HTR-8/SVneo (cell line): ENCODE results near the gene PPM1E.

ENCODE experiments used
- DNase-seq: peaks from one replicate; pipeline ENCODE4 v3.0.0; 2011; ENCODE audit warnings: low spot score, mixed read lengths; ENCODE audit not compliant: insufficient read length
- FAIRE-seq: peaks from 2 replicates; lab custom pipeline; 2011; peaks lifted over from hg19 to GRCh38; lab: Jason Lieb, UNC

Gene PPM1E

DNA sequence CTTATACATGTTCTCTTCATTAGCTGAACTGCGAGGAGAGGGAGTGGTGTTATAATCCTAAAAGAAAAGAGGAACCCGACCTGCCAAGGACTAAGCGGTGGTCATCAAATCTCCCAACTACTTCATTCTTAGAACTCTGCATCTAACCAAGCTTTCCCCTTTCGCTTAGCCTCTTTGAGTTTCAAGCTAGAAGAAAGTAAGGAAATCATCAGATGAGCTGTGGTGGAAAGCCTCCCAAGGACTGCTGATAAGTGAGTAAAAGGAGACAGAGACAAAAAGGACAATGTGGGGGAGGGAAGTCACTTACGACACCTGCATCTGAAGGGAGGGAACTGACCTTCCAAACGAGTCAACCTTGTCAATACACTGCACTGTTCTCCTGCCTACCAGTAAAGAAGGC, 229.7 kb downstream of the PPM1E start:
- FAIRE-seq: no peak

DNA sequence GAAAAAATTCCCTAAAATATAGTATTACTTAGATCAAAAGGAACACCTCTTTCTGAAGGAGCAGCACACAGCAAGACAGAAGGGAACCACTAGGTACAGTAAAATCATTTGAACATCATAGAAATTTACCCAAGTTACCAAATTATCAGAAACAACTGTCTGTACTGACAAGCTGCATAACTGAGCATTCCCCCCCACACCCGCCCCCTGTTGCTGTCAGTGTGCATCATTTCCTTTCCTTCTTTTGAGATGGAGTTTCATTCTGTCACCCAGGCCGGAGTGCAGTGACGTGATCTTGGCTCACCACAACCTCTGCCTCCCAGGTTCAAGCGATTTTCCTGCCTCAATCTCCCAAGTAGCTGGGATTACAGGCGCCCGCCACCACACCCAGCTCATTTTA, 230.3 kb downstream of the PPM1E start:
- FAIRE-seq (no peak), DNase-seq (no peak)

More for the DNA sequence above, 229.7 kb downstream of the PPM1E start:
- no peak for DNase-seq

DNA sequence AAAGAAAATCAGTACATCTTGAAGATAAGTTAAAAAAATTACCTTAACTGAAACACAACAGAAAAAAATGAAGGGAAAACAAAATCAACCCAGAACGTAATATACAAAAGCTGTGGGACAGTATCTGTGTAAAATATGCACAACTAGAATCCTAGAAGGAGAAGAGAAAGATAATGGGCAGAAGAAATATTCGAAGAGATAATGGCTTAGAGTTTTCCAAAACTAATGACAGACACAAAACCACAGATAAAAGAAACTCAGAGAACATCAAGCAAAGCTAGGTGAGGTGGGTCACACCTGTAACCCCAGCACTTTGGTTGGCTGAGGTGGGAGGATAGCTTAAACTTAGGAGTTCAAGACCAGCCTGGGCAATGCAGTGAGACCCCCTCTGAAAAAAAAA, 234.0 kb downstream of the PPM1E start:
- DNase-seq: no peak
- FAIRE-seq: no peak

DNA sequence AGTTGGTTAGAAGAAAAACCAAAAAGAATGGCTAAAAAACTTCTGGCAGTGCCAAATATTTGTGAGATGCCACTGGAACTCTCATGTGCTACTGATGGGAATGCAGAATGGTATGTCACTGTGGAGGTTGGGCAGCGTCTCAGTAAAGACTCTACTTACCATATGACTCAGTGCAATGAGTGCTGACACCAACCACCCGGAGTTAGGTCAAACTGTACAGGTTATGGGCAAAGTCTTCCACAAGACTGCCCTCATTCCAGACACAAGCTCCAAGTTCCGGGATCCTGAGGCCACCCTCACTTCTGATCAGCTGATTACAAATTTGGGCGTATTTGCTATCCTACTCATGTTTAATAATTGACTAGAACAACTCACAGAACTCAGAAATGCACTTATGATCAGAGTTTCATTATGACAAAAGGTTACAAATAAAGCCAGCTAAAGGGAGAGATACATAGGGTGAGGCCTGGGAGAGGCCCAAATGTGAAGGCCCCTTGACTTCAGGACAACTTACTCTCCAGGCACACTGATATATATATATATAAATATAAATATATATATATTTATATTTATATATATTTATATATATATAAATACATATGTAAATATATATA, 236.2 kb downstream of the PPM1E start:
- peak; percentile 48 for DNase-seq
- FAIRE-seq: peak; percentile 79

DNA sequence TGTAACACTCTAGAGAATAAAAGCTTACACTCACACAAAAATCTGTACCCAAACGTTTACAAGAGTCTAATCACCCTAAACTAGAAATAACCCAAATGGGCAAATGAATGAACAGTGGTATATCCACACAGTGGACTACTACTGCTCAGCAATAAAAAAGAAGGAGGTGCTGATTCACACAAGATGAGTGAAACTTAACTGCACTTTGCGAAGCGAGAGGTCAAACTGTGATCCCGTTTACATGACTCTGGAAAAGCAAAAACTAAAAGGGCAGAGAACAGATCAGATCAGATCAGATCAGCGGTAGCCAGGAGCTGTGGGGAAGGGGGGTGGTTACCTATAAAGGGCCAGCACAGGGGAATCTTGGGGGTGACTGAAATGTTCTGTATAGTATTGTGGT, 237.7 kb downstream of the PPM1E start:
- DNase-seq: no peak
- FAIRE-seq: peak; percentile 9

DNA sequence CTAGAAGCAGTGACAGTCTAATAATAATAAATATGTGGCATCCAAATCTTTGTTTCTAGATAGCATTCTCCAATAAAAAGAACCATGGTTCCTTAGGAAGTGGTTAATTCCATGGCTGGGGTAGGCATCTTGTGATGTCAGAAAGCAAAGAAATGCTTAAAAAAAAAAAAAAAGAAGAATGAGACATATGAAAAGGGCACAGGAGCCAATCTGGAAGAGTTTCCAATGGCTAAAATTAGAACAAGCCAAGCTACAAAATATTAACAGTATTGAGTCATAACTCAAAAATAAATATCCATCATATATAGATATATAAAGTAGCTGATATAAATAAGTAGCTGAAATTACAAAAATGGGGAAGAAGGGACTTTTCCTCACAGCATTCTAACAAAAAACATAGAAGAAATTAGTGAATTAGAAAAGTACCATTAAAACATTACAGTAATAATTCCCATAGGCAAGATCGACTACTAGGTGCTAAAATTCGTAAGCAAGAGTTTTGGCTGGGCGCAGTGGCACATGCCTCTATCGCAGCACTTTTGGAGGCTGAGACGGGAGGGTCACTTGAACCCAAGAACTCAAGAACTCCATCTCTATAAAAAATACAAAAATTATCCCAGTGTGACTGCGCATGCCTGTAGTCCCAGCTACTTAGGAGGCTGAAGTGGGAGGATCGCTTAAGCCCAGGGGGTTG, 239.7 kb downstream of the PPM1E start:
- FAIRE-seq (no peak), DNase-seq (no peak)

DNA sequence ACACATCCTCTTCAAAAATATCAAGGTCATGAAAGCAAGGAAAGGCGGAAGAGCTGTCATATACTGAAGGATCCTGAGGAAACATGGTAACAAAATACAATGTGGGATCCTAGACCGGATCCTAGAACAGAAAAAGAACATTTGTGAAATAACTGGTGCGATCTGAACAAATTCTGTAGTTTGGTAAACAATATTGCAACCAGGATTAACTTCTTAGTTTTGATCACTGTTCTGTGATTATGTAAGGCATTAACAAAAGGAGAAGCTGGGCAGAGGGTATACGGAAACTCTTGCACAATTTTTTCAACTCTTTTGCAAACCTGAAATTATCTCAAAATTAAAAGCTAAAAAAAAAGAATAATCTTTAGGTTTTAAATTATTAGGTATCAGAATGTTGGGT, 241.3 kb downstream of the PPM1E start:
- FAIRE-seq: no peak
- no peak for DNase-seq

DNA sequence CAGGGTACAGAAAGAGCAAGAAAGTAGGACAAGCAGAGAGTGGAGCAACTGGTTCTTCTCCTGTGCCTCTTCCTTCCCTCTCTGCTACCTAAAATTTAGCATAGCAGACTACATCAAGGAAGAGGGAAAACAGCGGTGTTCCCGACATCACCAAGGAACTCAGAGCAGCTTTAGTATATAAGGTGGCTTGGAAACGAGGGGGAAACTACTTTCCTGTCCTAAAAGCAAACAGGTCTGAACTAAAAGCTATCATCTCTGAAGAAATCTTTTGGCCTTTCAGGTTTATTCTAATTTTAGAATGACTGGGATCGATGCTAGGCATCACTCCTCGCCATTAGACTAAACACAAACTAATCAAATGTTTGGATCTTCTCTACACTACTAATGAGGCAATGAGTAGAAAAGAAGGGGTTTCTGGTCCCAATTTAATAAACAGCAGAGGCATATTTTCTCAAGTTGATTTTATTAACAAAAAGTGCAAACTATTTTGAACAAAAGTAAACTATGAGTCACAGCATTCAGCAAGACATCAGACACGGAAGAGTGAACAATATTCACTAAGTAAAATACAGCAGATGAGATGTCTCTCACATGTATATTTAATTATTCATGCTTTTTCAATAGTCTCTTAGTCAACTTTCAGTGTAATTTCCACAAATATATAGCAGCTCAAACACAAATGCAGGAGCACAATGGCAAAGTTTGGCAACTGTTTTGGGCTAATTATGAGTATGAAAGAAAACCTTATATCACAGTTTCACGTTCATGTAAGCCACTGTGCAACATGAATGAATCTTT, 242.3 kb downstream of the PPM1E start:
- DNase-seq (no peak), FAIRE-seq (no peak)

DNA sequence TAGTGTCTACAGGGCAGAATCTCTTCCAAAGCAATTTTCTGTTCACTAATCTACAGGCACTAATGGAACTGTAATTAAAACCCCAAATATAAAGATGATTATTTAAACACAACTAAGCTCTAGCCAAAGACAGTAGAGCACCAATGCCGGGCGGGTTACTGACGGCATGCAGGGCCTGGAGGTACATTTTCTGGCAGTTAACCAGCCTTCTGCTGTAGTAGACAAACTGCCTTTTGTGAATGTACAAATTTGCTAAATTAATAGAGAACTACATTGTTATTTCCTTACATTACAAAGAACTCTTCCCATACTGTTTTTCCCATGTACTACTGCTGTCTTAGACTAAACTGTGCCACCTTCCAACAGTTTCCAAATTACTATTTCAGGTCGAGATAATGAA, 243.2 kb downstream of the PPM1E start:
- DNase-seq: no peak
- FAIRE-seq: no peak

DNA sequence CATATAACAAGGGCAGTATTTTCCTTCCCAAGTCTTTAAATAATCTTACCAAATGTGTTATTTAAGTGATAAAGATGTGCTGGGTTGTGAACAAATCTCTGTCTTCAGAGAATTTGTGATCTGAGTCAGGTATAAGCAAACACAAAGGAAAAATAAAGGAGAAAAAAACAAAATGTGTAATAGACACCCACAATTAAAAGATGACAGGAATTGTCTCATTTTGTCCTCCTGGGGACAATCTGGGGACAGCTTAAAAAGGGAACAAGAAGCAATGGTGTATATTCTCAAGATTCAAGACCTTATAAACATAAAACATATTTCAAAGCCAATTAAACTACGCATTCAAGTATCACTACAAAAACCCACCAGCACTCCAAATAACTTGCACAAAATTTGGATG, 243.8 kb downstream of the PPM1E start:
- no peak for FAIRE-seq
- DNase-seq: no peak

DNA sequence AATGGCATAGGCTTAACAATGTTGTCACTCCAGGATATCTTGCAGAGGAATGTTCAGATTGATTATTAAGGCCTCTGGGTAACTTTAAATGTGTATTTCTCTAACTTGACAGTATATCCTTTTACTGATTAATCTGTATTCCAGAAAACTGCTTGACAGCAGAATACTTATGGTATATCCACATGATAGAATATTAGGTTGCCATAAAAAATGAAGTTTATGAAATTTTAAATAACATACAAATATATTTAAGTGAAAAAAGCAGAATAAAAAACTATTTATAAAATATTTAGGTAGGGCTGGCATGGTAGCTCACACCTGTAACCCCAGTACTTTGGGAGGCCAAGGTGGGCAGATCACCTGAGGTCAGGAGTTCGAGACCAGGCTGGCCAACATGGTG, 244.4 kb downstream of the PPM1E start:
- DNase-seq: no peak
- FAIRE-seq: no peak

DNA sequence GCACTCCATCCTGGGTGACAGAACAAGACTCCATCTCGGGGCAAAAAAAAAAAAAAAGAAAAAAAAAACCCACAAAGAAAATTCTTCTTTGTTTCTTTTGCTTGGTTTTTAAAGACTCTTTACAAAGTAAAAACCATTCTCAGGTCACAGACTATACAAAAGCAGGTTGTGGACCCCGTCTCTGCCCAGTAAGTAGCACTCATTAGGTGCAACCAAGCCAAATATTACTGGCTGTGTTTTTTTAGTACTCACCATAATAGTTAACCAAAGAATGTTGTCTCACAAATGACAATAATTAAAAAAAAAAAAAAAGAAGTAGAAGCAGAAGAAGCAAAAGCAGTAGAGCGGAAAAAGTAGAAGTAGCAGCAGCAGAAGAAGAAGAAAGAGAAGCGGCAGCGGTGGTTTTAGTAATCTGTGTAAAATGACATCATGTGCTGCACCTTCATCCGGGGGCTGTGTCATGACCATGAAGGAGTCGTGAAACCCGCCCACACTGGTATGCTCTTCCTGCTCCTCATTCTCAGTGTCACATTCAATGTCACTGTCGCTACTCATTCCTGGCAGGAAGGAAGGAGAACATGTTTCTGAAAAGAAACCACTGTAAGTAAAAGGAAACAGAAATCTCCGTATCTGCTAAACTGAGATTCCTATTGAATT, 245.6 kb downstream of the PPM1E start:
- peak; percentile 93 for FAIRE-seq
- peak; percentile 63 for DNase-seq

DNA sequence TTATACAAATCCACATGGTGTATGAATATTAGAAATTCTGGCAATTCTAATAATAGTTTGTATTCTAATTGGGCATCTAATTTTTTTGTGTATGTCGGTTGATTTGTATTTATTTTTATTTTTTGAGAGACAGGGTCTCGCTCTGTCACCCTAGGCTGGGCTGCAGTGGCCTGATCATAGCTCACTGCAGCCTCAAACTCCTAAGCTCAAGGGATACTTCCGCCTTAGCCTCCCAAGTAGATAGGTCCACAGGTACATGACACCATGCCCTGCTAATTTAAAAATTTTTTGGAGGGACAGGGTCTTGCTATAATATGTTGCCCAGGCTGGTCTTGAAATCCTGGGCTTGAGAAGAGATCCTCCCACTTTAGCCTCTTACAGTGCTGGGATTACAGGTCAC, 246.5 kb downstream of the PPM1E start:
- no peak for DNase-seq
- no peak for FAIRE-seq

DNA sequence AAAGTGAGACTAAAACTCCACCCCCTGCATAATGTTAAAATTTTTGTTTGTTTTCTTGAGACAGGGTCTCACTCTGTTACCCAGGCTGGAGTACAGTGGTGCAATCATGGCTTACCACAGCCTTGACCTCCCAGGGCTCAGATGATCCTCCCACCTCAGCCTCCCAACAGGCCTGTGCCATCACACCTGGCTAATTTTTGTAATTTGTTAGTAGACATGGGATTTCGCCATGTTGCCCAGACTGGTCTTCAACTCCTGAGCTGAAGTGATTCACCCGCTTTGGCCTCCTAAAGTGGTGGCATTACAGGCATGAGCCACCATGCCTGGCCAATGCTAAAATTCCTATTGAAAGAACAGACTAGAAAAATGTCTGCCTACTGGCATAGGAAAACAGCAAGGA, 247.2 kb downstream of the PPM1E start:
- DNase-seq (no peak), FAIRE-seq (peak; percentile 23)

DNA sequence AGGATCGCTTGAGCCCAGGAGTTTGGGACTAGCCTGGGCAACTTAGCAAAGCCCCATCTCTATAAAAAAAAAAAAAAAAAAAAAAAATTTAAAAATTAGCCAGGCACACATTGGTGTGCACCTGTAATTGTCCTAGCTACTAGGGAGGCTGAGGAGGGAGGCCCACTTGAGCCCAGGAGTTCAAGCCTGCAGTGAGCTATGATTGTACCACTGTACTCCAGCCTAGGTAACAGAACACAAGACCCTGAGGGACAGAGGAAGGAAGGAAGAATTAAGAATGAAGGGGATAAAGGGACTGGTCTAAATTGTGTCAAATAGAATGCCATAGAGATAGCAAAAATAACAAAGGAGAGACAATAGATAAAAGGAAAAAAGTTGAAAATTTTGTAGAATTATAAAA, 248.2 kb downstream of the PPM1E start:
- DNase-seq: no peak
- peak; percentile 62 for FAIRE-seq

DNA sequence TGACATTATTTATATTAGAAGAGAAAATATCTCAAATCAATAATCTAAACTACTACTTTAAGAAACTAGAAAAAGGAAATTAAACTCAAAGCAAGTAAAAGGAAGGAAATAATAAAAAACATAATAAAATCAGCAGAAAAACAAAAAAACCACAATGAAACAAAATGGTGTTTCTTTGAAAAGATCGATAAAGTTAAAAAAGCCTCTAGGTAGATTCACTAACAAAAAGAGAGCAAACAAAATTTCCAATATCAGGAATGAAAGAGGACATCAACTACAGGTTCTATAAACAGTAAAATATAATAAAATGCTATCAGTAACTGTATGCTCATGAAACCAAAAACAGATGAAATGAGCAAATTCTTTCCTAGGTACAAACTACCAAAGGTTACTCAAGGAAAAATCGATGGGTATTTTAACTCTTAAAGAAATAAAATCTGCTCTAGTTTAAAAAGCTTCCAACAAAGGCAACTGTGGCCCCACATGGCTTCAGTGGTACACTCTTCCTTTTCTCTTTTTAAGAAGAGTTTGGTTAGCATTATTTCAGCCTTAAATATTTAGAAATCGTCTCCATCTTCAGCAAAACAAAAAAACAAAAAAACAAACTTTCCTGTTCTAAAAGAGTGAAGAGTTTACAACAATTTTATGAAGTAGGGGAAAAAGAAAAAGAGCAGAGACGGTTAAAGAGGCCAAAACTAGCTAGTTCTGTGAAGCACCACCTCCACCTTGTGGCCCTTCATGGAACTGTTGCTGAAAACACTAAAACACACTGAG, 248.9 kb downstream of the PPM1E start:
- FAIRE-seq (peak; percentile 79), DNase-seq (peak; percentile 75)

DNA sequence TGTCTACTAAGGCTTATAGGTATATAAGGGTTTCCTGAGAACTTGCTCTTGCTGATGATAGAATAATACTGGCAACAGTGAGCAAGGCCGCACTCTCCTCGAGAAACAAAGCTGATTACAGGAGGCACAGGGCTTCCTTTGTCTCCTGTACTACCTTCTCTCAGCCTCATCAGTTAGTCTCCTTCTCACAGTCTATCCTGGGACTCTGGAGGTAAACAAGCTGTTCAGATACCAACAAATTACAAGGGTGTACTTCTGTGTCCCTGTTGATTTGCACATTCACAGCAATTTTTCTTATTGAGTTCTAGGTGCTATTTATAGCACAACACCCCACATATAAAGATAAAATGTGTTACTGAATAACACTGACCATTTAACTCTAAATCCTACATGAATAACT, 252.3 kb downstream of the PPM1E start:
- FAIRE-seq: no peak
- no peak for DNase-seq

DNA sequence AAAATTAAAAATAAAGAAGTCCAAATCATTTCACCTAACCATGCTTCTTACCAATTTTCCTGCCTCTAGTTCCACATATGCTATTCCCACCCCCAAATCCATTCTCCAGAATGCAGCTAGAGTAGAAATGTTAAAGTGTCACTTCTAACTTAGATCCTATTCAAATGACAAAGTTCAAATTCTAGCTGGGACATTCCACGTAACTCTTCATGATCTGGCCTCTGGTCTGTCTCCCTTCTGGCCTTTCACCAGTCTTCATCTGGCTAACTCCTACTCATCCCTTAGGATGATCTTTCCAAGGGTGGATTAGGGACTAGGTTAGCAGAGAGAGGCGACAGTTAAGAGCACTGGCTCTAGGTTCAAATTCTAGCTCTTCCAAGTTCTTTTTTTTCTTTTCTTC, 253.1 kb downstream of the PPM1E start:
- FAIRE-seq: peak; percentile 4

DNA sequence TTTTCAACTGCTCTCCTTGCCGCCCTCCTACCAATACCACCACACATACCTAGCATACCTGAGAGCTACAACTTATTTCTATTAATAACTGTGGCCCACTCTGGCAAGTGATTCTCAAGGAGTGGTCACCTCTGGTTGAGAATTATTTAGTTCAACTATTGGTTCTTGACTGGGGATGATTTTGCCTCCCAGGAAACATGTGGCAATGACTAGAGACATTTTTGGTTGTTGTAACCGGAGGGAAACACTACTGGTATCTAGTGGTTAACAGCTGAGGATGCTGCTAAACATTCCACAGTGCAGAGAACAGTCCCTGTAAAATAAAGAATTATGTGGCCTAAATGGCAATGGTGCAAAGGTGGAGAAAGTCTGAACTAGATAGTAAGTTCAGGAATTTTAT, 254.4 kb downstream of the PPM1E start:
- peak; percentile 55 for FAIRE-seq
- no peak for DNase-seq

More for the DNA sequence above, 253.1 kb downstream of the PPM1E start:
- no peak for DNase-seq

DNA sequence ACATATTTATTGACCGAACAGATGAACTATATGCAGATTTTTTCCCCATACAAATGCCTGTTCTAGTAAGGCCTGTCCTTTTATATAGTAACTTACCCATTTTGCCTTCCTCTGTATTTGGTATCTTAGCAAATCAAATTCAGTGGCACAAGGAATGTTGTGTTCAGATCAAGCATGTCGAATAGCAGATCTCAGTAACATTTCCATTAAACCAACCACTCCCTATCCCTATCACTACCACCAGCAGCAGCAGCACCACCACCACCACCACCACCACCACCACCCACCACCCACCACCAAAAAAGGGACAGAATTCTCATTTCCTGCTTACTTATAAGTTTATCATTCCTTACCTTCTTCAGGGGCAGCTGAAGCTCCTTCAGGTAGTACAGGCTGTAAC, 256.3 kb downstream of the PPM1E start:
- DNase-seq (no peak), FAIRE-seq (peak; percentile 54)
